Measurements from ENCODE around the gene CSK. TPM values are rescaled to one million over a fixed set of nuclear protein-coding genes. Genes with fewer than 3 reads are reported as not detected.

CSK gene
- total and polyA plus RNA-seq, 2 of the 8 experiments (the other 6 are each of a cell fraction or from before 2014, with no cell fraction given) = 13.7 to 50.2 TPM

DNA sequence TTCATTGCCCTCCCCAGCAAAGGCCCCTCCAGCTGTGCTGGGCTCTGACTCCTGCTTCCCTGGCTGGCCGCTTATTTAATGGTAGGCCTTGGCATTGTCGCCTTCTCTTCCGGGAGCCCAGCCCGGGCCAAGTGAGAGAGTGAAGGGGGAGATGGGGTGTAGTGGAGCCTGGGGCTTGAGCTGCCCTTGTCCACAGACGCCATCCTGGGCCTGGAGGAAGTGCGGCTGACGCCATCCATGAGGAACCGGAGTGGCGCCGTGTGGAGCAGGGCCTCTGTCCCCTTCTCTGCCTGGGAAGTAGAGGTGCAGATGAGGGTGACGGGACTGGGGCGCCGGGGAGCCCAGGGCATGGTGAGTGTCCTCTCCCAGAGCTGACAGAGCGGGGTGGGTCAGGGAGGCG, 34.1 kb downstream of the CSK start:
- Histone ChIP-seq H3K9me3 (ENCODE audit: insufficient read depth in 2 of 2, low read depth in 1 of 2, low read length in 1 of 2) (no peaks in the 10 kb centered on the region), H3K27me3 (replicated peaks in 1 of 4; ENCODE audit: control insufficient read depth in 3 of 4, extremely low read depth in 1 of 4, insufficient read depth in 3 of 4, low read length in 3 of 4) (no peaks in the 10 kb centered on the region), H2BK5ac (ENCODE audit: low read depth, low read length) (no peak overlapping the region), H3K14ac (ENCODE audit: insufficient read length) (no peak overlapping the region), H3K4me2 (ENCODE audit: insufficient read depth in 1 of 2, low read depth in 2 of 2, low read length in 2 of 2) (no peak overlapping the region), H3K23me2 (ENCODE audit: low read depth, low read length) (no peaks in the 10 kb centered on the region), H4K91ac (replicated peaks; ENCODE audit: insufficient read length, low read length) (no peak overlapping the region), H3K23ac (ENCODE audit: insufficient read length) (no peak overlapping the region), H3K9ac (replicated peaks in 1 of 4; ENCODE audit: extremely low read depth in 1 of 4, low read depth in 3 of 4, low read length in 3 of 4) (no peak overlapping the region), H4K8ac (ENCODE audit: extremely low read depth, insufficient read depth, low read length) (no peak overlapping the region), H2BK20ac (ENCODE audit: low read length) (no peak overlapping the region), H3K79me1 (ENCODE audit: low read depth, low read length) (no peaks in the 10 kb centered on the region), H3K4me3 (ENCODE audit: extremely low read depth in 1 of 4, insufficient read depth in 2 of 4, low read depth in 3 of 4, low read length in 4 of 4) (no peak overlapping the region), H3K18ac (ENCODE audit: extremely low read depth, low read length) (no peak overlapping the region; the same call in 1 of the 2 replicates), H3K4ac (replicated peaks; ENCODE audit: insufficient read length, low read depth, low read length) (no peak overlapping the region), H2AFZ (ENCODE audit: low read length) (no peak overlapping the region), H3K36me3 (ENCODE audit: control insufficient read depth in 2 of 4, insufficient read depth in 4 of 4, low read length in 3 of 4) (no peaks in the 10 kb centered on the region), H3K4me1 (replicated peaks in 1 of 4; ENCODE audit: control insufficient read depth in 3 of 4, insufficient read depth in 4 of 4, low read length in 3 of 4) (peaks cover 0 to 7% (median 4%) of the 10 kb centered on the region in 4 experiments; a peak in 6 of 7 replicates), H4K20me1 (replicated peaks in 1 of 2; ENCODE audit: control insufficient read depth in 1 of 2, insufficient read depth in 2 of 2, low read length in 2 of 2) (no peaks in the 10 kb centered on the region), H3K27ac (ENCODE audit: low read depth, low read length) (no peak overlapping the region), H2BK12ac (ENCODE audit: low read depth, low read length) (no peak overlapping the region), H2BK120ac (replicated peaks; ENCODE audit: low read depth, low read length) (no peak overlapping the region), H2AK5ac (ENCODE audit: low read depth, low read length) (no peak overlapping the region), H2BK15ac (ENCODE audit: low read length) (no peak overlapping the region), H4K5ac (ENCODE audit: insufficient read length, low read depth, low read length) (no peak overlapping the region), H3K56ac (replicated peaks; ENCODE audit: insufficient read length, low read depth, low read length) (no peak overlapping the region), H3K79me2 (ENCODE audit: control insufficient read depth in 1 of 2, insufficient read depth in 2 of 2, low read length in 2 of 2) (no peaks in the 10 kb centered on the region)
- ChIA-PET POLR2A (ENCODE audit: partially characterized antibody) (interaction anchor here (1.1 to 3.1 kb wide), 4 partner anchors 10 to 17 kb away, joined by 3 to 7 read pairs (median 4); partner anchors contain the start of gene CPLX3), CTCF (ENCODE audit: partially characterized antibody) (interaction anchor here (0.6 to 6.5 kb wide), 14 partner anchors 9 to 239 kb away, joined by 3 to 64 read pairs (median 4); partner anchors contain the start of gene CPLX3)
- FAIRE-seq = no peak
- no peak for DNase-seq (ENCODE audit: low read depth in 1 of 2, low spot score in 2 of 2)
- WGBS, 2 experiments (ENCODE audit: extremely low coverage in 1 of 2, insufficient coverage in 1 of 2, insufficient read length in 1 of 2, insufficient replicate concordance in 2 of 2, low coverage in 1 of 2, low lambda C conversion rate in 2 of 2, missing lambda C conversion rate in 1 of 2) = 96% methylated on average over 15 of the region's 15 CpGs; no CpG with 5 or more reads in 1 of the 2 experiments
- no peak for TF ChIP-seq HDAC2 (IDR thresholded peaks at IDR 0.05; ENCODE audit: borderline replicate concordance in 1 of 2, low read depth in 2 of 2, low read length in 2 of 2)
- TF ChIP-seq SP4 (IDR thresholded peaks at IDR 0.05; ENCODE audit: low read length) = no peak
- no peak for TF ChIP-seq MAFK (IDR thresholded peaks at IDR 0.05; ENCODE audit: low read depth, low read length)
- no peak for TF ChIP-seq POU5F1 (IDR thresholded peaks at IDR 0.05; ENCODE audit: low read depth, low read length)
- TF ChIP-seq, protein P1, sequence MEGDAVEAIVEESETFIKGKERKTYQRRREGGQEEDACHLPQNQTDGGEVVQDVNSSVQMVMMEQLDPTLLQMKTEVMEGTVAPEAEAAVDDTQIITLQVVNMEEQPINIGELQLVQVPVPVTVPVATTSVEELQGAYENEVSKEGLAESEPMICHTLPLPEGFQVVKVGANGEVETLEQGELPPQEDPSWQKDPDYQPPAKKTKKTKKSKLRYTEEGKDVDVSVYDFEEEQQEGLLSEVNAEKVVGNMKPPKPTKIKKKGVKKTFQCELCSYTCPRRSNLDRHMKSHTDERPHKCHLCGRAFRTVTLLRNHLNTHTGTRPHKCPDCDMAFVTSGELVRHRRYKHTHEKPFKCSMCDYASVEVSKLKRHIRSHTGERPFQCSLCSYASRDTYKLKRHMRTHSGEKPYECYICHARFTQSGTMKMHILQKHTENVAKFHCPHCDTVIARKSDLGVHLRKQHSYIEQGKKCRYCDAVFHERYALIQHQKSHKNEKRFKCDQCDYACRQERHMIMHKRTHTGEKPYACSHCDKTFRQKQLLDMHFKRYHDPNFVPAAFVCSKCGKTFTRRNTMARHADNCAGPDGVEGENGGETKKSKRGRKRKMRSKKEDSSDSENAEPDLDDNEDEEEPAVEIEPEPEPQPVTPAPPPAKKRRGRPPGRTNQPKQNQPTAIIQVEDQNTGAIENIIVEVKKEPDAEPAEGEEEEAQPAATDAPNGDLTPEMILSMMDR (IDR thresholded peaks at IDR 0.05; ENCODE audit: control extremely low read depth in 1 of 3, insufficient read depth in 1 of 3, low read depth in 1 of 3, low read length in 3 of 3) = no peak
- TF ChIP-seq CEBPB (IDR thresholded peaks at IDR 0.05; ENCODE audit: low read depth, low read length) = no peak
- TF ChIP-seq SP2 (IDR thresholded peaks at IDR 0.05; ENCODE audit: low read length) = no peak
- TF ChIP-seq, protein P2, sequence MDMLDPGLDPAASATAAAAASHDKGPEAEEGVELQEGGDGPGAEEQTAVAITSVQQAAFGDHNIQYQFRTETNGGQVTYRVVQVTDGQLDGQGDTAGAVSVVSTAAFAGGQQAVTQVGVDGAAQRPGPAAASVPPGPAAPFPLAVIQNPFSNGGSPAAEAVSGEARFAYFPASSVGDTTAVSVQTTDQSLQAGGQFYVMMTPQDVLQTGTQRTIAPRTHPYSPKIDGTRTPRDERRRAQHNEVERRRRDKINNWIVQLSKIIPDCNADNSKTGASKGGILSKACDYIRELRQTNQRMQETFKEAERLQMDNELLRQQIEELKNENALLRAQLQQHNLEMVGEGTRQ (IDR thresholded peaks at IDR 0.05; ENCODE audit: low read length) = no peak
- no peak for TF ChIP-seq KDM1A (IDR thresholded peaks at IDR 0.05; ENCODE audit: borderline replicate concordance, low read length)
- TF ChIP-seq EGR1 (IDR thresholded peaks at IDR 0.05; ENCODE audit: borderline replicate concordance, low read depth, low read length) = no peak
- TF ChIP-seq CHD1 (IDR thresholded peaks at IDR 0.05; ENCODE audit: low read depth, low read length) = no peak
